ENCODE measurements around the gene TSPAN5. TPM values are rescaled to one million over a fixed set of nuclear protein-coding genes. Genes with fewer than 3 reads are reported as not detected.
A peak's percentile ranks its signal among the peaks of the same experiment; 100 is the strongest.

TSPAN5 gene
- polyA plus RNA-seq, 1 donor (not counting 4 experiments of a cell fraction or from before 2014, with no cell fraction given): 45.5 TPM

DNA sequence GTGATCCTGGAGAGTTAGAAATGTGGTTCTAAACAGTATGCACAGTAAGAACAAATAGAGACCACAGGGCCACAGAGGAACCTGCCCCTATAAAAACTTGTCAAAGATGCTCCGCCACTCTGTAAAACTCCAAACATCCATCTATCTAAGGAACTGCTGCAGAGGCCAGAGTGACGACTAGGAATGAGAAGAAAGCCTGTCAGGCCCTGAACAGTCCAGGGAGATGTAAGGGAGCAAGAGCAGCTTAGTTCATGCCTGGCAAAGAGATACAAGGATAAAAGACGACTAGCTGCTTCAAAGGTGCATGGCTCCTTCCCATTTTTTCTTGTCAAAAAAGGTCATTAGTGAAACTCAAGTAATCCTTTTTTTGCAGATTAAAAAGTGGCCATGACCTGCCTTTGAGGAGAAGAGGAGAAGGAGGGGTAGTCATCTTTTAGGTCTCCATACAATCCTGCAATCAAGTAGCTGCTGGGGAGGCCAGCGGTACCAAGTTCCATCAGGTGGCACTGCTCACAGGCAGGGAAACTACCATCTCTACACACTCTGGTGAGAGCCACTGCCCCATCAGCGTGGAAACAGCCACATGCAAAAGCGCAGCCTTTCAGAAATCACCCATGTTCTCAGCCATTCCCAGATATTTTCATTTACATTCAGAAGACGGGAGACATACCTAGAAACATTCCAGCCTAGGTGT, 162.1 kb downstream of the TSPAN5 start:
- Histone ChIP-seq H2AFZ (ENCODE audit: control insufficient read depth, low read length) (no peak overlapping the region), H3K36me3 (ENCODE audit: control insufficient read depth in 2 of 2, extremely low read depth in 1 of 2, insufficient read depth in 2 of 2, low read length in 2 of 2) (no peaks in the 10 kb centered on the region), H3K9ac (ENCODE audit: control insufficient read depth, extremely low read depth, insufficient read depth, low read length) (no peak overlapping the region), H3K79me2 (ENCODE audit: control insufficient read depth, insufficient read depth, low read length) (peaks cover 6% of the 10 kb centered on the region), H3K9me1 (ENCODE audit: control insufficient read depth, extremely low read depth, insufficient read depth, low read length) (peaks cover 2% of the 10 kb centered on the region), H3K27ac (ENCODE audit: control insufficient read depth, insufficient read depth, low read length) (no peak overlapping the region), H3K9me3 (ENCODE audit: control insufficient read depth, low read depth, low read length) (peaks cover 2% of the 10 kb centered on the region), H3K4me2 (ENCODE audit: control insufficient read depth, extremely low read depth, insufficient read depth, low read depth, low read length) (no peak overlapping the region), H4K20me1 (ENCODE audit: control insufficient read depth, extremely low read depth, insufficient read depth, low read length) (no peaks in the 10 kb centered on the region), H3K4me1 (ENCODE audit: control insufficient read depth, extremely low read depth, insufficient read depth, low read length) (peaks cover 14% of the 10 kb centered on the region), H3K27me3 (ENCODE audit: control insufficient read depth, extremely low read depth, insufficient read depth, low read length) (no peaks in the 10 kb centered on the region), H3K4me3 (ENCODE audit: control insufficient read depth in 2 of 3, extremely low read depth in 1 of 3, insufficient read depth in 2 of 3, low read depth in 1 of 3, low read length in 3 of 3) (no peak overlapping the region)
- no peak for FAIRE-seq
- no peak for DNase-seq (ENCODE audit: low read depth, low spot score)
- TF ChIP-seq EZH2 (IDR thresholded peaks at IDR 0.05; ENCODE audit: low read length): no peak
- TF ChIP-seq, protein P1, sequence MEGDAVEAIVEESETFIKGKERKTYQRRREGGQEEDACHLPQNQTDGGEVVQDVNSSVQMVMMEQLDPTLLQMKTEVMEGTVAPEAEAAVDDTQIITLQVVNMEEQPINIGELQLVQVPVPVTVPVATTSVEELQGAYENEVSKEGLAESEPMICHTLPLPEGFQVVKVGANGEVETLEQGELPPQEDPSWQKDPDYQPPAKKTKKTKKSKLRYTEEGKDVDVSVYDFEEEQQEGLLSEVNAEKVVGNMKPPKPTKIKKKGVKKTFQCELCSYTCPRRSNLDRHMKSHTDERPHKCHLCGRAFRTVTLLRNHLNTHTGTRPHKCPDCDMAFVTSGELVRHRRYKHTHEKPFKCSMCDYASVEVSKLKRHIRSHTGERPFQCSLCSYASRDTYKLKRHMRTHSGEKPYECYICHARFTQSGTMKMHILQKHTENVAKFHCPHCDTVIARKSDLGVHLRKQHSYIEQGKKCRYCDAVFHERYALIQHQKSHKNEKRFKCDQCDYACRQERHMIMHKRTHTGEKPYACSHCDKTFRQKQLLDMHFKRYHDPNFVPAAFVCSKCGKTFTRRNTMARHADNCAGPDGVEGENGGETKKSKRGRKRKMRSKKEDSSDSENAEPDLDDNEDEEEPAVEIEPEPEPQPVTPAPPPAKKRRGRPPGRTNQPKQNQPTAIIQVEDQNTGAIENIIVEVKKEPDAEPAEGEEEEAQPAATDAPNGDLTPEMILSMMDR (optimal IDR thresholded peaks at IDR 0.05 in 1 of 3, IDR thresholded peaks at IDR 0.05 in 1 of 3, conservative IDR thresholded peaks at IDR 0.05 in 1 of 3; ENCODE audit: extremely low read depth in 1 of 3, insufficient read depth in 2 of 3, low read length in 3 of 3): peak in 1 of 3 experiments; percentile 2
- dilution Hi-C loops (cut with MboI; ENCODE audit: extremely low pct_ligation_motif_present, low sequenced_read_pairs): no loop called here

DNA sequence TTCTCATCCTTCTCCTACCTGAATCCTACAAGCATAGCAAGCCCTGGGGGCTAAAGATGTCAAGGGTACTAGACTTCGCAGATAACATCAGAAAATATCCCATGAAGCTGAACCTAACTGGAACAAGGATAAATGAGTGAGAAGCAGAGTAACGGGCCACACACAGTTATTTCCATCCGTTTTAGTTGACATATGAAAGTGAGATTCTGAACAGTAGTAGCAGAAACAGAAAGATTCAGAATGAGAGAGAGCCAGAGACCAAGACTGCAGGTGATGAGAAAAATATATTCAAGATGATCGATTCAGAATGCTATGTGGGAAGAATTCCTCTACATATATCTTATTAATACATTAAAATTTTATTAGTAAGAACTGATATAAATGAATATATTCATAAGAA, 165.1 kb downstream of the TSPAN5 start:
- FAIRE-seq (no peak), DNase-seq (ENCODE audit: low read depth, low spot score) (no peak)
- Histone ChIP-seq H3K9me3 (ENCODE audit: control insufficient read depth, low read depth, low read length) (no peaks in the 10 kb centered on the region), H3K4me3 (ENCODE audit: control insufficient read depth in 2 of 3, extremely low read depth in 1 of 3, insufficient read depth in 2 of 3, low read depth in 1 of 3, low read length in 3 of 3) (no peak overlapping the region), H2AFZ (ENCODE audit: control insufficient read depth, low read length) (no peak overlapping the region), H3K9me1 (ENCODE audit: control insufficient read depth, extremely low read depth, insufficient read depth, low read length) (peaks cover 2% of the 10 kb centered on the region), H3K9ac (ENCODE audit: control insufficient read depth, extremely low read depth, insufficient read depth, low read length) (no peak overlapping the region), H3K27me3 (ENCODE audit: control insufficient read depth, extremely low read depth, insufficient read depth, low read length) (no peaks in the 10 kb centered on the region), H3K36me3 (ENCODE audit: control insufficient read depth in 2 of 2, extremely low read depth in 1 of 2, insufficient read depth in 2 of 2, low read length in 2 of 2) (peaks cover 0 to 3% of the 10 kb centered on the region in 2 experiments), H3K4me2 (ENCODE audit: control insufficient read depth, extremely low read depth, insufficient read depth, low read depth, low read length) (no peak overlapping the region), H3K79me2 (ENCODE audit: control insufficient read depth, insufficient read depth, low read length) (peaks cover 10% of the 10 kb centered on the region), H3K4me1 (ENCODE audit: control insufficient read depth, extremely low read depth, insufficient read depth, low read length) (peaks cover 16% of the 10 kb centered on the region), H4K20me1 (ENCODE audit: control insufficient read depth, extremely low read depth, insufficient read depth, low read length) (no peaks in the 10 kb centered on the region), H3K27ac (ENCODE audit: control insufficient read depth, insufficient read depth, low read length) (no peak overlapping the region)
- TF ChIP-seq, protein P1 (optimal IDR thresholded peaks at IDR 0.05 in 1 of 3, IDR thresholded peaks at IDR 0.05 in 1 of 3, conservative IDR thresholded peaks at IDR 0.05 in 1 of 3; ENCODE audit: extremely low read depth in 1 of 3, insufficient read depth in 2 of 3, low read length in 3 of 3): no peak
- no peak for TF ChIP-seq EZH2 (IDR thresholded peaks at IDR 0.05; ENCODE audit: low read length)
- dilution Hi-C loops (cut with MboI; ENCODE audit: extremely low pct_ligation_motif_present, low sequenced_read_pairs): no loop called here
